Measurements from ENCODE around the gene CZIB.

- TF ChIP-seq CTCF (conservative IDR thresholded peaks at IDR 0.05; ENCODE audit: low read depth, low read length), result no peak
- TF ChIP-seq EZH2 (IDR thresholded peaks at IDR 0.05; ENCODE audit: borderline replicate concordance, low read depth, low read length, poor library complexity, severe bottlenecking), result no peak
Measured at GRCh38 chr1:53244141-53244540, 23.7 kb upstream of the CZIB start.

All from A673 (cell line).